Measurements from ENCODE around the gene TNFRSF6B.

- TF ChIP-seq JUN (IDR thresholded peaks at IDR 0.05; ENCODE audit: borderline replicate concordance, insufficient read depth, insufficient read length, low read depth) (no peak), CTCF (IDR thresholded peaks at IDR 0.05; ENCODE audit: extremely low read depth in 1 of 2, insufficient read depth in 1 of 2, low read depth in 1 of 2, low read length in 2 of 2) (no peak), POLR2AphosphoS5 (IDR thresholded peaks at IDR 0.05; ENCODE audit: insufficient read depth, low read depth, low read length) (no peak), EZH2 (IDR thresholded peaks at IDR 0.05; ENCODE audit: borderline replicate concordance, low read depth, low read length, severe bottlenecking) (no peak), POLR2A (IDR thresholded peaks at IDR 0.05; ENCODE audit: low read depth, low read length) (no peak), FOS (IDR thresholded peaks at IDR 0.05; ENCODE audit: borderline replicate concordance, insufficient read depth, low read length) (no peak), MAX (IDR thresholded peaks at IDR 0.05; ENCODE audit: insufficient read depth, insufficient read length) (no peak), MYC (IDR thresholded peaks at IDR 0.05; ENCODE audit: low read depth, low read length) (no peak), GATA2 (IDR thresholded peaks at IDR 0.05; ENCODE audit: insufficient read depth, insufficient read length, low read depth, low read length) (no peak)
Measured at GRCh38 chr20:63665708-63666107, 30.7 kb upstream of the TNFRSF6B start.
